ENCODE measurements around the gene BAG5.

BAG5 gene

DNA sequence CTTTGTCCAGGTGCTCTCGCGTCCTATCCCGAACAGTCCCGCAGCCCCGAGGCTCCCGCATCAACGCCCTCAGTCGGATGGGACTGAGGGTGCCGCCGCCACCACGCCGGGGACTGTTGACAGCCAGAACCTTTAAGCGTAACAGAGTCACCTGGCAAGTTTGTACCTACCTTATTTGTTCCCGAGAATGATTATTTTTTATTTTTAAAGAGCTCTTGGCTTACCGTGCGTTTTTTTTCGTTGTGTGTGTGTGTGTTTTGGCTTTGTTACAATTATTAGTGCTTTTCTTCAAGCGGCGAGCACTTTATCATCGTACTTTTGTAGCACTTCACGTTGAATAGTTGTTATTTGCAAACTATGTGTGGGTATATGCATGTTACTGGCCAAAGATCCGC is 766 bp upstream of the BAG5 start:
- peak; percentile 33 for DNase-seq

- no peak for DNase-seq
Observed at GRCh38 chr14:103562179-103562428, 353 bp downstream of the BAG5 start.

- DNase-seq = no peak
Observed at GRCh38 chr14:103561381-103562178, 877 bp downstream of the BAG5 start.

DNA sequence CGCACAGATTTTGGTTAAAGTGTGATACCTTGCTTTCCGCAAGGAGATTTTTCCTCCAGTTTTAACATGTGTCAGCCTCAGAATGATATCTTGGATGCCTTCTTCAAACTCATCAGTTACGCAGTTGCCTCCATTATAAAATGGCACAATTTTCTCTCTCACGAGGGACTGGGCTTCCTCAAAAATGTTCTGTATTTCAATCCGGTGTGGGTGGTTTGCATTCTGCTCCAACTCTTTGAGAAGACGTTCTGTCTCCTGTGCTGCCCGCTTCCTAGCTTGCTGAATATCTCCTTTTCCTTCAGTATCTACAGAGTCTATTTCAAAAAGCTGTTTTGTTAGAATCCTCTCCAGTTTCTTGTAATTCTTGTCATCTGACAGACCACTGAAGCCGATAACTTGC is 1.8 kb downstream of the BAG5 start:
- no peak for DNase-seq

GRCh38 chr14:103559766-103560165 is 2.7 kb downstream of the BAG5 start:
- DNase-seq = no peak

- DNase-seq = no peak
Observed at GRCh38 chr14:103558071-103558882, 4.2 kb downstream of the BAG5 start.

DNA sequence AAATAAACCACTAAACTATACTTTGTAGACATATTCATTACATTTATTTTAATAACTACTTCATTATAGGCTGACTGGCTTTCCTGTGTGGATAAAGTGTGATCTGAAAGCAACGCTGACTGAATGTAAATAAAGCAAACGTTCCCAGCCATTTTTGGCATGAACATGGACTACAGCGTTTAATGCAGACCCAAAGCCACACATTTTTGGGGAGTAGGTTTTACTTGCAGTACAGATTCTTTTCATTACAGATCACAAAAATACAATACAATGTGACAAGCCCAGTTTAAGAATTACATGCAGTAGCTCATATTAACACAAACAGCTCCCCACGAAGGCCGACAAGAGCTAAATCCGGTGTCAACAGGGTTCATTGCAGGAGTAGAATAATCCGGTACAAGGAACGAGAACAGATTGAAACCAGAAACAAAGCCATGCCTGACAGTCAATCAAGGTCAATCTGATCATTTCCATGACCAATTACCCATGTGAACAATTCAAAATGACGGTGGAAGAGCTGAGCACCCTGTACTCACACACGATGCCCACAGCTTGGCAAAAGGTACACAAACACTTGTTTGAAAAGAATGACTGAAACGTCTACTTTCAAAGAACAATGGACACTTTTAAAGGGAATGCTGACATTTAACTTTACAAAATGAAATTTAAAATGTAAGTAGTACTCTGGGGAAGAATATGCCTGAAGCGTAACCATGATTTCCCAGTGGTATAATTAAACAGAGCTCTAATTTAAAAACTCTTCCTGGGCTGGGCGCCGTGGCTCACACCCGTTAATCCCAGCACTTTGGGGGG is 5.3 kb downstream of the BAG5 start:
- no peak for DNase-seq

DNA sequence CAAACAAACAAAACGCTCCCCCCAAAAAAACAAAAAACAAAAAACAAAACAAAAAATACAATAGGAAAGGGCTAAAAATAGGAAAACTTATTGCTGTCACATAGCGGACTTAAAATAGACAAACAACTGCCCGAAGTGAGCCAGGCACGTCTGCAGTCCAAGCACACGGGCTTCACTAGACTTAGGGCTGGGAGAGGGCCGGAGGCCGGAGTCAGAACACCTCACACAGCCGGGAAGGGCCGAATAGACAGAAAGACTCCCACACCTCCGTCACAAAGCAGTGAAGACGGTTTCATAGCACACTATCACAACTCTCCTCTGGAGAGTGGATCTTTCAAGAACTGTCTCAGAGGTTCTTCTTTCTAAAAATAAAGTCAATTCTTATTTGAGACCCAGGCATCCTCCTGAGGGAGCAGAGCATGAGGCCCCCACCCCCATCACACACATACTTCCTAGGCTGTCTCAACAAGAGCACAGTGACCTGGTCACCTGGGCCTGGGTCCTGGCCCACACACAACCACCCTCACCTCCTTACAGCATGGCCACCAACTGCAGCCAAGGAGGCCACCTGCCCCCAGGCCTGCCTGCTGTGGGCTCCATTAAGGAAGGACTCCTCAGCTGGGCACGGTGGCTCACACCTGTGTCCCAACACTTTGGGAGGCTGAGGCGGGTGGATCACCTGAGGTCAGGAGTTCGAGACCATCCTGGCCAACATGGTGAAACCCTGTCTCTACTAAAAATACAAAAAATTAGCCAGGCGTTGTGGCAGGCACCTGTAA is 6.7 kb downstream of the BAG5 start:
- no peak for DNase-seq

DNA sequence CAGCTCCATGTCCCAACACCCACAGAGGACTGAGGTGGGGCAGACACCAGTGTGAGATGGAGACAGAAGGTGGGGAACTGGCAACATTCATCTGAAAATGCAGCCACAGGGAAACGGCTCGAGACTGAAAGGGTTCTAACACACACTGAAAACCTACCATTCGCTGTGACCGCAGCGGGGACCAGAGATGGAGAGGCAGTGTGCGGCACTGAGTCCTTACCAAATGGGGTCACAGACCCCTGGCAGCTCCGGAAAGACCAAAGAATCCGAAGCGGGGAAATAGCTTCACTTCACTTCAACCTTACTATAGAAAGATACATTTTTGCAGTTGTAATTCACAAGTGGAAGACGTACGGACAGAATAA is 9.6 kb downstream of the BAG5 start:
- DNase-seq = no peak

DNA sequence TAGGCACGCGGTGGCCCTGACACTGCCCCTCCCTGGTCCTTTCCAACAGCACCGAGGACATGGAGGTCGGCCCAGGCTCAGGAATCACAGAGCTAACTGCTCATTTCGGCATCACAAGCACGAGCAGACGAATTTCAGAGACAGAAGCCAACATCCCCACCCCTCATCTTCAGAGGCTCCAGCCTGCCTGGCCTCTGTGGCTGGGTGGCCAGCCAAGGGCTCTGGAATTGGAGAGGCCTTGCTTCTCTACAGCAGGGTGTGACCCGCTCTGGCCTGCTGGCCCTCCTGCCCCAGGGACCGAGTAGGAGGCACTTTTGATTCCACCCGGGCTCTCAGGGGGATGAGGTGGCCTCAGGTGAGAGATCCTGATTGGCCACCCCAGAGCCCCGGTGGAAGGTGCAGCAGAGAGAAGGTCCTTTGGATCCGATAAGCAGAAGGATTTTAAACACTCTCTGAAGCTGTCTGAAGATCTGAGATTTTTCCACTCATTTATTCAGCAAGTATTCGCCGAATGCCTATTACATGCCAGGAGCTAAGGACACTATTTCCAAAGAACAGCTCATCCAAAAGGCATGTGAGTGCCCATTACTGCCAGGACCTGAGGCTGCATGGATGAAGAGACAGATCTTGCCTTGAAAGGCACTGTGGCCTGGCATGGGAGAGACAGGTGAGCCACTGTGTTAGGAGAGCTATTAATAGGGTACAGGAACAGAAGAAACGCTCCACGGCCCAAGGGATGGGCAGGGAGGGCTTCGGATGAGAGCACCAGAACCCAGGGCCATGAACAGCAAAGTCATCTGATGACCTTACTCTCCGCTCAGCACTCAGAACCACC is 10.2 kb downstream of the BAG5 start:
- DNase-seq = no peak

DNA sequence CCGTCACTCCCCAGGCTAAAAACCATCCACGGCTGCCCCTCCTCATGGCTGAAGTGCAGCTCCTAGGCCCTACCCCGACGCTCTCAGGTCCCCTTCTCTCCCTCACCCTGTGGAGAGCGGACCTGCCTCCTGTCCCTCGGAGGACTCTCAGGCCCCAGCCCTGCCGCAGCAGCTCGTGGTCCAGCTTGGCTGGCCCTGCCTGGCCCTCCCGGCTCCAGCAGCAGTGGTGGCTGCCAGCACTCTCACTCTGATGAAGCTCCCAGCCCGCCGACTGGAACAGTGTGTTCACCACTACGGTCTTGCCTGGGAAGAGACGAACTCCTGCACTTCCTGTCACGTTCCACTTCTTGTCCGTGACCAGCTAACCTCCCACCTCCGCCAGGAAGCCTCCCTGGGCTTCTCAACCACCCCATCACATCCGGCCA is 11.1 kb downstream of the BAG5 start:
- no peak for DNase-seq

DNA sequence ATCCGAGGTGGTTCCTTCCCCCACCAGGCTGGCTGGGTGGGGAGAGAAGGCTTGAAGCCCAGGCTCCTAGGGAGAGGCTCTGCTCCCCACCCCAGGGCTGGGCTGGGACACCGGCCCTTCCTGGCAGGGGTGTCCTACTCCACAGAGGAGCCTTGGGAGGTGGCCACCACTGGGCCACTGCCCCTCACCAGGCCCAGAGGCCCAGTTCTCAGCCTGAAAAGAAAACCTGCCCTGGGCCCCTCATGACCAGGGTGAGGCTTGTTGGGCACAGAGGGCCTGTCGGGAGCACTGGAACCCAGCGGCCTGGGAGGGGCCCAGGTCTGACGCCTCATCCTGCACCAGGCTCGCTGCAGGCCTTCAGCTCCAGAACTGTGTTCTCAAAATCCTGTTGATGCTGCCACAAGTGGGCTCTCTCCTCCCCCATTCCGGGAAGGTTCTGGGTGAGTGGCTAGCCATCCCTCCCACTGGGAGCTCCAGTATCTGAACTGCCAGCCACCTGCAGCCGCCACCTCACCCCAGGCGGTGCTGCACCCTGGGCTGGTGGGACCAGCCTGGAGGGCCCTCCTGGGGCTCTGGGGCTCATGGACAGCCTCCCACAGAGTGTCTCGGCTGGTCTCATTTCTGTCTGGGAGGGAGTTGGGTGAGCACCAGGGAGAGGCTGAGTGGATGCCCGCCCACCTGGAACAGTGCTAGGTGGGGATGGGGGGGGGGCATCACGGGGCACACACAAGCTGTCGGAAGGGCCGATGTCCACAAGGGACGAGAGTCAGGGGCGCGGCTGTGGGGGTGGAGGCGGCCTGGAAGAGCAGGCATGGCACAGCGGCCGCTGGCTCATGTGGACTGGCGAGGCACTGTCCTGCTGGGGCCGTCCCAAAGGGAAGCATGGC is 11.8 kb downstream of the BAG5 start:
- DNase-seq = no peak

- no peak for DNase-seq
Observed at GRCh38 chr14:103549361-103550311, 12.8 kb downstream of the BAG5 start.

DNA sequence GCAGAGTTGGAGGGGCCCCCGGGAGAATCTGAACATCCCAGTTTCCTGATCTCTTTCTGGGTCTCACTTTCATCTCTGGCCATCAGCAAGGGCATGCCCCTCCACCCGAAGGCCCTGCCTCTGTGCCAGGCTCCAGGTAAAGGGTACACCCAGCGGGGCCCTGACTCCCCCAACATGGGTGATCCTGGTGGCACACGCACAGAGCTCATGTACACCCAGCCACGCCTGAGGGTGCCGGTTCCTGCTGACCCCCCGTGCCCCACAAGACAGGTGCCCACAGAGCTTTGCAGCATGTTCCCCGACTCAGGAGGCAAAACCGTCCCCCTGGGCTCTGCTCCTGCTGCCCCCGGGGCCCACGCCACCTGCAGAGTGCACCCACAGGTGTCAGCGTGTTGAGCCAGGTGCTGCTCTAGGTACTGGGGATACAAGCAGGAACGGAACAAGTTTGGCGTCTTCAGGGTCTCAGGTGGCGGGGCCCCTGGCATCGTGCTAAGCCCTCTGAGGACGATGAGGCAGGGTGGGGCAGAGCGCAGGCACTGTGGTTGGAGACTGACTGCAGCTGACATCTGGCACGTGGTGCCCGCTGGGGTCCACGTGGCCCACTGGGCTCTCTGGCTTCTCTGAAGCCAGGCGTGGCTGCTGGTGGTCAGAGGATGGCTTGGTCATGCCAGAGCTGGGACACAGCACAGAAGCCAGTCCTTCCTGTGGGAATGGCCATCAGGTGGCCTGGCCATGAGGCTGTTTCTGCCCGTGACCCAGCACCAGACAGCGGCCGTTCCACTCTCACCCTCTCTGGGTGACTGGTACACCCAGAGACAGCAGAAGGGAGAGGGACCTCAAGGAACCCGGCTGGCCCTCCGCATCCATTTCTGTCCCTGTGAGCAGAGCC is 13.8 kb downstream of the BAG5 start:
- DNase-seq = no peak

DNA sequence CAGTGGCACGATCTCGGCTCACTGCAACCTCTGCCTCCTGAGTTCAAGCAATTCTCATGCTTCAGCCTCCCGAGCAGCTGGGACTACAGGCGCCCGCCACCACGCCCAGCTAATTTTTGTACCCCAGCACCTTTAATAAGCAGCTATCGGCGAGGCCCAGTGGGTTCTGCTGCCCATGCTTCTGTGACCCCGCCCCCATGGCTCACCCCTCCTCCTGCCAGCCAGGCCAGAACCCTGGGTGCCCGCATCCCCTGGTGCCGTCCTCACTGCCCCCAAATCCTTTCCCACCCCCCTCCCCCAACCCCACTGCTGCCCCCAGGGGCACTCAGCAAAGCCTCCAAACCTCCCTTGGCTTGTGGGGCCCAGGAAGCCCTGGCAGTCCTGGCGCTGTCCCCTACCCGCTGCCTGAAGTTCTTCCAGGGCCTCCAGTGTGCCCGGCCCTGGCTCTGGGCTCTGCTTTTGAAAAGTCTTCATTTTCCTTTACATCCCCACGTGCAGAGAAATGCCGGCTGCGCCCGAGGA is 14.5 kb downstream of the BAG5 start:
- no peak for DNase-seq

DNA sequence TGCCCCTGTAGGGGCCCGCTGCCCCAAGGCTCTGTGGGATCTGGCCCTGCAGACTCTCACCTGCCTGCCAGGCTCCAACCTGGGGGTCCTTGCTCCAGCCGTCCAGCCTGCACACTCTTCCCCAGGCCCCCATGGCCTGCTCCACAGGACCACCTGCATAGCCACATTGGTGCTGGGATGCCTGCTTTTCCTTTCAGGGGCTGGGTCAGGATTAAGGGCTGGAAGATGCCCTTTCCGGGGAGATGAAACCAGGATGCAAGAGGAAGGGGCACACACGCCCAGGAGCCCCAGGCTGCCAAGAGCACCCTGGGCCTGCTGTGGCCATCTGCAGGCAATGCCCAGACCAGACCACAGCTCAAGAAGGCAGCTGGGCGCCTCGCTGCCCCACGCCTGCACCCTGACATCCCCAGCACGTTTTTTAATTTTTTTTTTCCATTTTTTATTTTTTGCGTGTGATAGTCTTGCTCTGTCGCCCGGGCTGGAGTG is 15.0 kb downstream of the BAG5 start:
- DNase-seq = no peak

DNA sequence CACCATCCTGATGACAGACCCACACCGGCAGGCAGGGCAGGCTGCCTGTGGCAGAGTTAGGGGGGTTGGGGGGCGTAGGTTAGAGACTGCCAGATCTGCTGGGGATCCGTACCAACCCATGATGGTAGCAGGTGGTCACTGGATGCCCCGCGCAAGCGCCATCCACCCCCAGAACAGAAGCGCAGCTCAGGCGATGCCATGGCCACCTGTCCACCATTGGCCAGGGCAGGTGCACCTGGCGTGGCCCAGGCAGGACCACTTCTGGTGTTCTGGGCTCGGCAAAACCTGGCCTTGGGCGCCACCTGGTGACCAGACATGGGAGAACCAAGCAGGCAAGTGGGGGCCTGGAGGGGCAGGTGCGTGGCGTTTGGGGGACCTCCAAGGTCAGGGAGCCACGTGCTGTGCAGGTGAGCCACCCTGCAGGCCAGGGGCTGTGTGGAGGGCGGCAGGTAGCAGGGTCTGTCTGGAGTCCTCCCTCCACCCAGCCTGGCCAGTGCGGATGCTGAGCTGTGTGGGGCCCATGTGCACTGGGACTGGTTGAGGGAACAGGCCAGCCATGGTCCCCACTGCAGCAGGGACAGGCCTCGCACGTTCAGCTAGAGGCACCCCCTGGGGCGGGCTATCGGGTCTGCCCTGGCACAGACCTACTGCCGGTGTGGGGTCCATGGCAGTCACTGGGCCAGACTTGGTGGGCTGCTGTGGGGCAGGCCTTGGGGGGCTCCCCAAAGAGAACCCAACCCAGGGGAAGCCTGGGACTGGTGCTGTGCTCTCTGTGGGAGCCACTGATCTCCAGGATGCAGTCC is 15.6 kb downstream of the BAG5 start:
- peak; percentile 77 for DNase-seq

Measured in effector CD8-positive, alpha-beta T cell (primary cell).